ENCODE measurements around the gene MYH9.

GRCh38 chr22:36281781-36282327 is 105.9 kb downstream of the MYH9 start:
- TF ChIP-seq CTCF (IDR thresholded peaks at IDR 0.05) (no peak), EZH2 (IDR thresholded peaks at IDR 0.05; ENCODE audit: borderline replicate concordance, insufficient read depth, low read depth, low read length, poor library complexity, severe bottlenecking) (no peak)
